ENCODE data around the gene GLI3. TPM values are rescaled to one million over a fixed set of nuclear protein-coding genes. Genes with fewer than 3 reads are reported as not detected.

The GLI3 gene
- total and polyA plus RNA-seq, 2 of the 8 experiments (the other 6 are each of a cell fraction or from before 2014, with no cell fraction given), result 8.0 to 31.1 TPM

DNA sequence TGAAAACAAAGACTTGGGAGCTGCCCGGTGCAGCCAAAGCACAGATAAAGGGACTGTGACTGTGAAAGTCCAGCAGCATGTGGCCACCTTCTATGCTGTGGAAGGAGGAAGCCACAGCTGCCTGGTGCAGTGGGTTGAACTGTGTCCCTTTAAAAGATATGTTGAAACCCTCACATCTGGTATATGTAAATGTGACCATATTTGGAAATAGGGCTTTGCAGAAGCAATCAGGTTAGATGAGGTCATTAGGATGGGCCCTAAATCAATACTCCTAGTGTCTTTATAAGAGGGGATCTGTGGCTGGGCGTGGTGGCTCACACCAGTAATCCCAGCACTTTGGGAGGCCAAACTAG is 136.9 kb downstream of the GLI3 start (continued):
- TF ChIP-seq, protein P1, sequence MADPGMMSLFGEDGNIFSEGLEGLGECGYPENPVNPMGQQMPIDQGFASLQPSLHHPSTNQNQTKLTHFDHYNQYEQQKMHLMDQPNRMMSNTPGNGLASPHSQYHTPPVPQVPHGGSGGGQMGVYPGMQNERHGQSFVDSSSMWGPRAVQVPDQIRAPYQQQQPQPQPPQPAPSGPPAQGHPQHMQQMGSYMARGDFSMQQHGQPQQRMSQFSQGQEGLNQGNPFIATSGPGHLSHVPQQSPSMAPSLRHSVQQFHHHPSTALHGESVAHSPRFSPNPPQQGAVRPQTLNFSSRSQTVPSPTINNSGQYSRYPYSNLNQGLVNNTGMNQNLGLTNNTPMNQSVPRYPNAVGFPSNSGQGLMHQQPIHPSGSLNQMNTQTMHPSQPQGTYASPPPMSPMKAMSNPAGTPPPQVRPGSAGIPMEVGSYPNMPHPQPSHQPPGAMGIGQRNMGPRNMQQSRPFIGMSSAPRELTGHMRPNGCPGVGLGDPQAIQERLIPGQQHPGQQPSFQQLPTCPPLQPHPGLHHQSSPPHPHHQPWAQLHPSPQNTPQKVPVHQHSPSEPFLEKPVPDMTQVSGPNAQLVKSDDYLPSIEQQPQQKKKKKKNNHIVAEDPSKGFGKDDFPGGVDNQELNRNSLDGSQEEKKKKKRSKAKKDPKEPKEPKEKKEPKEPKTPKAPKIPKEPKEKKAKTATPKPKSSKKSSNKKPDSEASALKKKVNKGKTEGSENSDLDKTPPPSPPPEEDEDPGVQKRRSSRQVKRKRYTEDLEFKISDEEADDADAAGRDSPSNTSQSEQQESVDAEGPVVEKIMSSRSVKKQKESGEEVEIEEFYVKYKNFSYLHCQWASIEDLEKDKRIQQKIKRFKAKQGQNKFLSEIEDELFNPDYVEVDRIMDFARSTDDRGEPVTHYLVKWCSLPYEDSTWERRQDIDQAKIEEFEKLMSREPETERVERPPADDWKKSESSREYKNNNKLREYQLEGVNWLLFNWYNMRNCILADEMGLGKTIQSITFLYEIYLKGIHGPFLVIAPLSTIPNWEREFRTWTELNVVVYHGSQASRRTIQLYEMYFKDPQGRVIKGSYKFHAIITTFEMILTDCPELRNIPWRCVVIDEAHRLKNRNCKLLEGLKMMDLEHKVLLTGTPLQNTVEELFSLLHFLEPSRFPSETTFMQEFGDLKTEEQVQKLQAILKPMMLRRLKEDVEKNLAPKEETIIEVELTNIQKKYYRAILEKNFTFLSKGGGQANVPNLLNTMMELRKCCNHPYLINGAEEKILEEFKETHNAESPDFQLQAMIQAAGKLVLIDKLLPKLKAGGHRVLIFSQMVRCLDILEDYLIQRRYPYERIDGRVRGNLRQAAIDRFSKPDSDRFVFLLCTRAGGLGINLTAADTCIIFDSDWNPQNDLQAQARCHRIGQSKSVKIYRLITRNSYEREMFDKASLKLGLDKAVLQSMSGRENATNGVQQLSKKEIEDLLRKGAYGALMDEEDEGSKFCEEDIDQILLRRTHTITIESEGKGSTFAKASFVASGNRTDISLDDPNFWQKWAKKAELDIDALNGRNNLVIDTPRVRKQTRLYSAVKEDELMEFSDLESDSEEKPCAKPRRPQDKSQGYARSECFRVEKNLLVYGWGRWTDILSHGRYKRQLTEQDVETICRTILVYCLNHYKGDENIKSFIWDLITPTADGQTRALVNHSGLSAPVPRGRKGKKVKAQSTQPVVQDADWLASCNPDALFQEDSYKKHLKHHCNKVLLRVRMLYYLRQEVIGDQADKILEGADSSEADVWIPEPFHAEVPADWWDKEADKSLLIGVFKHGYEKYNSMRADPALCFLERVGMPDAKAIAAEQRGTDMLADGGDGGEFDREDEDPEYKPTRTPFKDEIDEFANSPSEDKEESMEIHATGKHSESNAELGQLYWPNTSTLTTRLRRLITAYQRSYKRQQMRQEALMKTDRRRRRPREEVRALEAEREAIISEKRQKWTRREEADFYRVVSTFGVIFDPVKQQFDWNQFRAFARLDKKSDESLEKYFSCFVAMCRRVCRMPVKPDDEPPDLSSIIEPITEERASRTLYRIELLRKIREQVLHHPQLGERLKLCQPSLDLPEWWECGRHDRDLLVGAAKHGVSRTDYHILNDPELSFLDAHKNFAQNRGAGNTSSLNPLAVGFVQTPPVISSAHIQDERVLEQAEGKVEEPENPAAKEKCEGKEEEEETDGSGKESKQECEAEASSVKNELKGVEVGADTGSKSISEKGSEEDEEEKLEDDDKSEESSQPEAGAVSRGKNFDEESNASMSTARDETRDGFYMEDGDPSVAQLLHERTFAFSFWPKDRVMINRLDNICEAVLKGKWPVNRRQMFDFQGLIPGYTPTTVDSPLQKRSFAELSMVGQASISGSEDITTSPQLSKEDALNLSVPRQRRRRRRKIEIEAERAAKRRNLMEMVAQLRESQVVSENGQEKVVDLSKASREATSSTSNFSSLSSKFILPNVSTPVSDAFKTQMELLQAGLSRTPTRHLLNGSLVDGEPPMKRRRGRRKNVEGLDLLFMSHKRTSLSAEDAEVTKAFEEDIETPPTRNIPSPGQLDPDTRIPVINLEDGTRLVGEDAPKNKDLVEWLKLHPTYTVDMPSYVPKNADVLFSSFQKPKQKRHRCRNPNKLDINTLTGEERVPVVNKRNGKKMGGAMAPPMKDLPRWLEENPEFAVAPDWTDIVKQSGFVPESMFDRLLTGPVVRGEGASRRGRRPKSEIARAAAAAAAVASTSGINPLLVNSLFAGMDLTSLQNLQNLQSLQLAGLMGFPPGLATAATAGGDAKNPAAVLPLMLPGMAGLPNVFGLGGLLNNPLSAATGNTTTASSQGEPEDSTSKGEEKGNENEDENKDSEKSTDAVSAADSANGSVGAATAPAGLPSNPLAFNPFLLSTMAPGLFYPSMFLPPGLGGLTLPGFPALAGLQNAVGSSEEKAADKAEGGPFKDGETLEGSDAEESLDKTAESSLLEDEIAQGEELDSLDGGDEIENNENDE (IDR thresholded peaks at IDR 0.05; ENCODE audit: insufficient replicate concordance, low read length), result no peak
